K562 (cell line): ENCODE data around the gene PPHLN1. TPM values are rescaled to one million over a fixed set of nuclear protein-coding genes. Genes with fewer than 3 reads are reported as not detected.

Experiments
- ATAC-seq: fragments of 200-7000 bp; cut with Tn5 transposase; 3 replicates; pipeline ENCODE4 v1.9.1; 2020; ENCODE audit warnings: moderate library complexity
- BruUV-seq: library from RNA; stranded (reverse); fragments of 400-500 nt; replicated peaks from 2 replicates; lab custom pipeline; 2021; lab: Mats Ljungman, UMichigan
- CTCF ChIA-PET: fragments of 300-600 bp; formaldehyde crosslinking; extraction: SDS; loops from one replicate; lab custom pipeline; 2021; ENCODE audit warnings: low intra/inter-chr PET ratio; lab: Yijun Ruan, JAX
- POLR2A ChIA-PET: fragments of 300-600, 350-650 bp; sonication (Branson Sonifier 250); formaldehyde crosslinking; extraction: SDS; loops from one replicate; lab custom pipeline; 2021; ENCODE audit warnings: antibody characterized with exemption, inconsistent platforms; lab: Yijun Ruan, JAX
- DNase-seq, 4 experiments: peaks; one replicate each; pipeline versions ENCODE4 v3.0.0 to v3.0.0-alpha.2; 2011 to 2018; ENCODE audit warnings: low spot score in 3 of 4, mixed read lengths in 3 of 4; ENCODE audit errors: extremely low read depth in 1 of 4
- FAIRE-seq: peaks from 2 replicates; lab custom pipeline; 2011; peaks lifted over from hg19 to GRCh38; lab: Jason Lieb, UNC
- H2AFZ ChIP-seq: 2 replicates; pipeline ENCODE4 v1.6.0; 2011; ENCODE audit warnings: low read depth, low read length, control low read depth, inconsistent platforms
- H3K27ac ChIP-seq: fragments of 200-600 bp; 3 replicates; pipeline ENCODE4 v1.8.0; 2011; ENCODE audit warnings: low read depth, mild to moderate bottlenecking, control low read depth, inconsistent platforms, low read length, moderate library complexity, mixed read lengths; ENCODE audit errors: extremely low read depth
- H3K27me3 ChIP-seq, 2 experiments: fragments of 300-600 bp in 1 of 2; 2 replicates in 1 of 2; 3 replicates in 1 of 2; pipeline versions ENCODE4 v1.6.0 to v1.8.0; 2011; ENCODE audit warnings: inconsistent platforms in 2 of 2, low read length in 2 of 2, mild to moderate bottlenecking in 1 of 2, mixed read lengths in 1 of 2, moderate library complexity in 1 of 2; ENCODE audit not compliant: control insufficient read depth in 2 of 2, insufficient read depth in 2 of 2
- H3K36me3 ChIP-seq: fragments of 300-600 bp; 3 replicates; pipeline ENCODE4 v1.8.0; 2011; ENCODE audit warnings: mild to moderate bottlenecking, low read length, inconsistent platforms; ENCODE audit not compliant: control insufficient read depth, insufficient read depth
- H3K4me1 ChIP-seq, 2 experiments: fragments of 200-600 bp in 1 of 2; replicated peaks in 1 of 2; 2 replicates in 1 of 2; 3 replicates in 1 of 2; pipeline versions ENCODE4 v1.5.1 to v1.8.0; 2011; ENCODE audit warnings: inconsistent platforms in 2 of 2, low read length in 2 of 2, mild to moderate bottlenecking in 1 of 2, mixed read lengths in 1 of 2, moderate library complexity in 1 of 2; ENCODE audit not compliant: control insufficient read depth in 2 of 2, insufficient read depth in 2 of 2
- H3K4me2 ChIP-seq: 2 replicates; pipeline ENCODE4 v1.6.1; 2011; ENCODE audit warnings: low read length, control low read depth, inconsistent platforms, mixed read lengths; ENCODE audit not compliant: insufficient read depth
- H3K4me3 ChIP-seq: fragments of 200-600 bp; sonication (generic), shearing (Covaris generic); 2 replicates; pipeline ENCODE4 v1.5.1; 2016; ENCODE audit warnings: control low read depth, inconsistent platforms
- H3K79me2 ChIP-seq: fragments of 200-600 bp; 3 replicates; pipeline ENCODE4 v1.8.0; 2011; ENCODE audit warnings: low read length, inconsistent platforms; ENCODE audit not compliant: control insufficient read depth, insufficient read depth
- H3K9ac ChIP-seq, 2 experiments: 2 replicates each; pipeline versions ENCODE4 v1.6.0 to v1.6.1; 2011; ENCODE audit warnings: low read depth in 2 of 2, low read length in 2 of 2, control low read depth in 1 of 2, inconsistent platforms in 1 of 2, mild to moderate bottlenecking in 1 of 2, mixed read lengths in 1 of 2; ENCODE audit not compliant: insufficient read depth in 1 of 2
- H3K9me1 ChIP-seq: one replicate; pipeline ENCODE4 v1.6.0; 2011; ENCODE audit warnings: inconsistent platforms, mild to moderate bottlenecking, low read length, moderate library complexity; ENCODE audit not compliant: control insufficient read depth, insufficient read depth
- H3K9me3 ChIP-seq: replicated peaks from 2 replicates; pipeline ENCODE4 v1.5.1; 2011; ENCODE audit warnings: low read depth, low read length, inconsistent platforms; ENCODE audit not compliant: control insufficient read depth, insufficient read depth
- H4K20me1 ChIP-seq: replicated peaks from 2 replicates; pipeline ENCODE4 v1.6.1; 2011; ENCODE audit warnings: low read length, inconsistent platforms, mixed read lengths; ENCODE audit not compliant: control insufficient read depth, insufficient read depth
- ARID2 ChIP-seq: fragments of 450-650 bp; IDR thresholded peaks from 2 replicates; pipeline ENCODE4 v1.6.1; 2017; ENCODE audit warnings: antibody characterized with exemption, mild to moderate bottlenecking
- BMI1 ChIP-seq: fragments of 150-350 bp; IDR thresholded peaks from 2 replicates; pipeline ENCODE4 v1.6.1; 2014; ENCODE audit warnings: low read length
- CBFA2T2 ChIP-seq: fragments of 450-650 bp; conservative IDR thresholded peaks from 2 replicates; pipeline ENCODE4 v1.6.1; 2017; ENCODE audit warnings: mild to moderate bottlenecking
- DACH1 ChIP-seq: fragments of 450-650 bp; IDR thresholded peaks from 2 replicates; pipeline ENCODE4 v1.6.1; 2018; ENCODE audit not compliant: partially characterized antibody
- FOXK2 ChIP-seq, 2 experiments: fragments of 450-650 bp; IDR thresholded peaks in 1 of 2; conservative IDR thresholded peaks in 1 of 2; 2 replicates each; pipeline ENCODE4 v1.6.1; 2016; ENCODE audit warnings: low read depth in 2 of 2, mild to moderate bottlenecking in 1 of 2
- PTRF ChIP-seq: fragments of 450-650 bp; IDR thresholded peaks from 2 replicates; pipeline ENCODE4 v1.6.1; 2016; ENCODE audit warnings: mild to moderate bottlenecking, missing genetic modification characterization, missing compliant biosample characterization
- RBFOX2 ChIP-seq: fragments of 200-400 bp; formaldehyde crosslinking; IDR thresholded peaks from 2 replicates; pipeline ENCODE4 v1.6.1; 2017; ENCODE audit warnings: low read depth, mild to moderate bottlenecking, low read length, moderate library complexity
- SNAPC5 ChIP-seq: fragments of 250-450 bp; sonication (Bioruptor Pico); IDR thresholded peaks from 2 replicates; pipeline ENCODE4 v1.8.0; 2021; ENCODE audit warnings: moderate library complexity, mild to moderate bottlenecking, inconsistent platforms
- ZNF695 ChIP-seq: fragments of 450-650 bp; formaldehyde crosslinking; IDR thresholded peaks from 2 replicates; pipeline ENCODE4 v1.4.0; 2020; ENCODE audit warnings: mild to moderate bottlenecking, moderate library complexity
- WGBS: fragments of 100-300 bp; shearing (Covaris generic); methylation state at CpG from one replicate; pipeline ENCODE4 v1.1.6; 2016; ENCODE audit warnings: low coverage, mixed read lengths; ENCODE audit not compliant: insufficient coverage; ENCODE audit errors: missing lambda C conversion rate; 5-methylcytosine and 5-hydroxymethylcytosine counted together
- in situ Hi-C: fragments of 300-500 bp; cut with MboI; formaldehyde crosslinking; loops from 4 replicates; pipeline ENCODE4 v1.15.0; 2018; ENCODE audit warnings: inconsistent platforms, mixed read lengths
- intact Hi-C: fragments of 100-400 bp; cut with micrococcal nuclease; formaldehyde crosslinking; loops from 2 replicates; pipeline ENCODE4 v1.14.2; 2022
- polyA plus RNA-seq, 8 experiments: library from polyadenylated mRNA; depleted of rRNA in 4 of 8; stranded (reverse) in 5 of 8; unstranded in 3 of 8; fragments of >200 nt; fragmentation: Nextera tagmentation in 2 of 8; fragmentation: Illumina TruSeq in 1 of 8; extraction: Ambion mirVana in 2 of 8; extraction: Trizol in 1 of 8; gene quantifications; 2 replicates each; pipeline versions ENCODE4 v1.2.1 to v1.2.3, GENCODE V29; 2011 to 2014; ENCODE audit warnings: inconsistent platforms in 1 of 8, missing spikeins in 1 of 8
- total RNA-seq, 7 experiments: library from RNA; depleted of rRNA in 6 of 7; stranded (reverse); fragments of >200 nt in 6 of 7; fragmentation: Illumina TruSeq in 2 of 7; extraction: Trizol in 2 of 7; gene quantifications; 2 replicates each; pipeline versions ENCODE4 v1.2.1 to v1.2.3, GENCODE V29; 2011 to 2021; ENCODE audit warnings: low replicate concordance in 1 of 7
- TF ChIP-seq, protein P1 (sequence below): sonication (generic); formaldehyde crosslinking; IDR thresholded peaks from 2 replicates; pipeline ENCODE4 v1.8.1; 2023; ENCODE audit warnings: mild to moderate bottlenecking, missing genetic modification reagents
- TF ChIP-seq, protein P2 (sequence below): IDR thresholded peaks from 2 replicates; pipeline ENCODE4 v1.6.1; 2016; ENCODE audit warnings: missing genetic modification characterization, missing compliant biosample characterization

PPHLN1 gene
- total and polyA plus RNA-seq, 9 of the 15 experiments (the other 6 are each of a cell fraction or from before 2014, with no cell fraction given) = 66.3 to 112 (median 93.6) TPM

- peaks cover 0 to 6% of the 10 kb centered on the region in 2 experiments; a peak in 3 of 5 replicates for H3K4me1 ChIP-seq
- no peak overlapping the region for H3K4me2 ChIP-seq
- in situ Hi-C loops (no loop called here), intact Hi-C loops (loop anchor here (10.0 kb wide), 1 partner anchor 1095 kb away; no protein-coding TSS in a partner anchor)
- FAIRE-seq (no peak), ATAC-seq (no peak), DNase-seq (no peak)
- no TSS peak for BruUV-seq
- no peaks in the 10 kb centered on the region for H3K27me3 ChIP-seq
- H3K9ac ChIP-seq = no peak overlapping the region
- CTCF ChIA-PET = no interaction called here
- no peaks in the 10 kb centered on the region for H3K36me3 ChIP-seq
- no peak overlapping the region for H3K4me3 ChIP-seq
- POLR2A ChIA-PET = interaction anchor here (1.5 kb wide), 1 partner anchor 13 kb away, joined by 4 read pairs; no protein-coding TSS in a partner anchor
- no peak for TF ChIP-seq PTRF (tag)
- no peak for TF ChIP-seq BMI1
- no peak for TF ChIP-seq RBFOX2
- H3K79me2 ChIP-seq = no peaks in the 10 kb centered on the region; the same call in 2 of the 3 replicates
- no peak overlapping the region for H3K27ac ChIP-seq
- H3K9me1 ChIP-seq = no peaks in the 10 kb centered on the region
- 76% methylated on average over 4 of the region's 4 CpGs for WGBS
- no peak overlapping the region for H2AFZ ChIP-seq
- H4K20me1 ChIP-seq = no peaks in the 10 kb centered on the region
- H3K9me3 ChIP-seq = no peaks in the 10 kb centered on the region
Measured at GRCh38 chr12:42370013-42370412, 44.0 kb downstream of the PPHLN1 start.

DNA sequence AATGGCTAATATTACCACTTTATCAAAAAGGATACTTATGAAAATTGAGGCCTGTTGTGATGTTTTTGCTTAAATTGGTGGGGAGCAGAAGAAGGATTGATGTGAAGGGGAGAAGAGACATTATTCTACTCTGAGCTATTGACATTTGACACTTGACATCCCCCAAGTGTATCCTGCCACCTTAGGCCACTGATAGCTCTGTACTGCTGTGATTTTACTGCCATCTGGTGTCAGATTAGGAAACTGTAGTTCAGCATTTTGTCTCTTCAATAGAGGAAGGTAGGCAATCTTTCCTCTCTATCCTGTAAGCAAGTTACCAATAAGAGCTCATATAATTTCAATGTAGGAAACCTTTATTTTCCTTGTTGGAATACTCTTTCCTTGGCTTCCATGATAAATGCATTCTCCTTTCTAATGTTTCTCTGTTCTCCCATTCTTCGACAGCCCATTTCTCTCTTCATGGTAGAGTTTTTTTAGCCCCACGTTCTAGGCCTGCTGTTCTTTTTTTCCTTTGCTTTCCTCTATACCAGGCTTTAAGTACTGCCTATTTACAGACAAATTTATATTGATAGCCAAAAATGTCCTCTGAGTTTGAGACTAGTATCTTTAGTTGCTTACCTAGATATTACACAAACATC is 46.3 kb downstream of the PPHLN1 start:
- H4K20me1 ChIP-seq = no peaks in the 10 kb centered on the region
- no peak overlapping the region for H3K4me2 ChIP-seq
- no peak overlapping the region for H3K4me3 ChIP-seq
- H3K9me3 ChIP-seq = no peaks in the 10 kb centered on the region
- no peaks in the 10 kb centered on the region for H3K27me3 ChIP-seq
- ATAC-seq (peak; percentile 97), DNase-seq (peak; percentile 36 to 76 (median 46)), FAIRE-seq (peak; percentile 89)
- POLR2A ChIA-PET = interaction anchor here (0.7 kb wide), 1 partner anchor 38 kb away, joined by 3 read pairs; no protein-coding TSS in a partner anchor
- WGBS = 83% methylated on average over 2 of the region's 2 CpGs
- in situ Hi-C loops = no loop called here
- BruUV-seq = no TSS peak
- intact Hi-C loops = loop anchor here (1.0 to 10.0 kb wide), 5 partner anchors 40 to 1097 kb away; no protein-coding TSS in a partner anchor
- no peak overlapping the region for H3K27ac ChIP-seq
- no peaks in the 10 kb centered on the region for H3K9me1 ChIP-seq
- no peak overlapping the region for H2AFZ ChIP-seq
- H3K4me1 ChIP-seq = no peaks in the 10 kb centered on the region
- no peak overlapping the region for H3K9ac ChIP-seq
- peaks cover 12% of the 10 kb centered on the region; the same call in 1 of the 3 replicates for H3K36me3 ChIP-seq
- H3K79me2 ChIP-seq = no peaks in the 10 kb centered on the region; the same call in 2 of the 3 replicates
- CTCF ChIA-PET = interaction anchor here (1.1 to 3.4 kb wide), 3 partner anchors 197 to 1095 kb away, joined by 3 to 25 read pairs (median 6); no protein-coding TSS in a partner anchor
- TF ChIP-seq, protein P1, sequence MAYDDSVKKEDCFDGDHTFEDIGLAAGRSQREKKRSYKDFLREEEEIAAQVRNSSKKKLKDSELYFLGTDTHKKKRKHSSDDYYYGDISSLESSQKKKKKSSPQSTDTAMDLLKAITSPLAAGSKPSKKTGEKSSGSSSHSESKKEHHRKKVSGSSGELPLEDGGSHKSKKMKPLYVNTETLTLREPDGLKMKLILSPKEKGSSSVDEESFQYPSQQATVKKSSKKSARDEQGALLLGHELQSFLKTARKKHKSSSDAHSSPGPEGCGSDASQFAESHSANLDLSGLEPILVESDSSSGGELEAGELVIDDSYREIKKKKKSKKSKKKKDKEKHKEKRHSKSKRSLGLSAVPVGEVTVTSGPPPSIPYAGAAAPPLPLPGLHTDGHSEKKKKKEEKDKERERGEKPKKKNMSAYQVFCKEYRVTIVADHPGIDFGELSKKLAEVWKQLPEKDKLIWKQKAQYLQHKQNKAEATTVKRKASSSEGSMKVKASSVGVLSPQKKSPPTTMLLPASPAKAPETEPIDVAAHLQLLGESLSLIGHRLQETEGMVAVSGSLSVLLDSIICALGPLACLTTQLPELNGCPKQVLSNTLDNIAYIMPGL (CRISPR knock-in tag) = no peak
- TF ChIP-seq ZNF695 (CRISPR knock-in tag) (no peak), CBFA2T2 (0 out of 2 replicates have a peak, but pooled peaks have one; percentile 15), FOXK2 (conservative IDR thresholded peaks at IDR 0.05 in 1 of 2, IDR thresholded peaks at IDR 0.05 in 1 of 2; ENCODE audit: low read depth in 2 of 2) (peak in 1 of 2 experiments; percentile 33; a peak in 2 of 4 replicates), SNAPC5 (CRISPR knock-in tag) (no peak), DACH1 (peak; percentile 13), ARID2 (peak; percentile 62; the same call in 1 of the 2 replicates)
- TF ChIP-seq, protein P2, sequence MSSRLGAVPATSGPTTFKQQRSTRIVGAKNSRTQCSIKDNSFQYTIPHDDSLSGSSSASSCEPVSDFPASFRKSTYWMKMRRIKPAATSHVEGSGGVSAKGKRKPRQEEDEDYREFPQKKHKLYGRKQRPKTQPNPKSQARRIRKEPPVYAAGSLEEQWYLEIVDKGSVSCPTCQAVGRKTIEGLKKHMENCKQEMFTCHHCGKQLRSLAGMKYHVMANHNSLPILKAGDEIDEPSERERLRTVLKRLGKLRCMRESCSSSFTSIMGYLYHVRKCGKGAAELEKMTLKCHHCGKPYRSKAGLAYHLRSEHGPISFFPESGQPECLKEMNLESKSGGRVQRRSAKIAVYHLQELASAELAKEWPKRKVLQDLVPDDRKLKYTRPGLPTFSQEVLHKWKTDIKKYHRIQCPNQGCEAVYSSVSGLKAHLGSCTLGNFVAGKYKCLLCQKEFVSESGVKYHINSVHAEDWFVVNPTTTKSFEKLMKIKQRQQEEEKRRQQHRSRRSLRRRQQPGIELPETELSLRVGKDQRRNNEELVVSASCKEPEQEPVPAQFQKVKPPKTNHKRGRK (tag) = no peak
